HepG2 (cell line): ENCODE data around the gene QRICH2. TPM values are rescaled to one million over a fixed set of nuclear protein-coding genes. Genes with fewer than 3 reads are reported as not detected.

Source experiments
- AHR ChIP-seq: IDR thresholded peaks from 2 replicates; pipeline ENCODE4 v1.6.1; 2018; ENCODE audit warnings: missing genetic modification reagents, missing compliant biosample characterization
- ATF7-NPFF ChIP-seq: sonication (generic); formaldehyde crosslinking; IDR thresholded peaks from 2 replicates; pipeline ENCODE4 v1.8.1; 2023; ENCODE audit warnings: mild to moderate bottlenecking, low read depth, missing genetic modification reagents, moderate library complexity
- FOXA3 ChIP-seq: IDR thresholded peaks from 2 replicates; pipeline ENCODE4 v1.6.1; 2016; ENCODE audit warnings: missing genetic modification reagents, missing compliant biosample characterization
- GTF3A ChIP-seq: sonication (generic); formaldehyde crosslinking; conservative IDR thresholded peaks from 2 replicates; pipeline ENCODE4 v1.4.0; 2020; ENCODE audit warnings: mild to moderate bottlenecking, missing genetic modification reagents
- IRF2 ChIP-seq: IDR thresholded peaks from 2 replicates; pipeline ENCODE4 v1.6.1; 2018; ENCODE audit warnings: missing genetic modification reagents, missing compliant biosample characterization
- KAT2B ChIP-seq: fragments of 150-350 bp; IDR thresholded peaks from 2 replicates; pipeline ENCODE4 v1.6.1; 2014; ENCODE audit warnings: low read depth, low read length, borderline replicate concordance
- KDM2A ChIP-seq: sonication (generic); formaldehyde crosslinking; IDR thresholded peaks from 2 replicates; pipeline ENCODE4 v1.4.0; 2020; ENCODE audit warnings: low read depth, missing genetic modification reagents, borderline replicate concordance
- MXI1 ChIP-seq: IDR thresholded peaks from 3 replicates; pipeline ENCODE4 v1.6.1; 2012; ENCODE audit warnings: low read depth, low read length, inconsistent platforms, borderline replicate concordance
- PCBP2 ChIP-seq: fragments of 200-400 bp; formaldehyde crosslinking; optimal IDR thresholded peaks from 2 replicates; pipeline ENCODE3; 2018; ENCODE audit warnings: low read length, low read depth; ENCODE audit not compliant: poor library complexity, severe bottlenecking
- POLR2G ChIP-seq: fragments of 200-400 bp; formaldehyde crosslinking; IDR thresholded peaks from 2 replicates; pipeline ENCODE4 v1.6.1; 2018; ENCODE audit warnings: mild to moderate bottlenecking, low read depth, low read length, moderate library complexity
- RAD21 ChIP-seq: fragments of 450-650 bp; formaldehyde crosslinking; IDR thresholded peaks from 2 replicates; pipeline ENCODE4 v1.5.0; 2020; ENCODE audit warnings: mild to moderate bottlenecking
- ZNF510 ChIP-seq: sonication (generic); formaldehyde crosslinking; IDR thresholded peaks from 2 replicates; pipeline ENCODE4 v1.4.0; 2020; ENCODE audit warnings: low read depth, mild to moderate bottlenecking, missing genetic modification reagents
- ZNF543 ChIP-seq: sonication (generic); formaldehyde crosslinking; IDR thresholded peaks from 2 replicates; pipeline ENCODE4 v1.4.0; 2020; ENCODE audit warnings: mild to moderate bottlenecking, missing genetic modification reagents
- ZNF562 ChIP-seq: sonication (generic); formaldehyde crosslinking; IDR thresholded peaks from 2 replicates; pipeline ENCODE4 v1.8.0; 2022; ENCODE audit warnings: missing genetic modification reagents, borderline replicate concordance
- ZNF577 ChIP-seq: sonication (generic); formaldehyde crosslinking; IDR thresholded peaks from 2 replicates; pipeline ENCODE4 v1.4.0; 2020; ENCODE audit warnings: mild to moderate bottlenecking, low read depth, missing genetic modification reagents, borderline replicate concordance
- polyA plus RNA-seq, 8 experiments: library from polyadenylated mRNA; depleted of rRNA in 3 of 8; stranded (reverse) in 7 of 8; unstranded in 1 of 8; fragments of >200 nt; fragmentation: Illumina TruSeq in 4 of 8; extraction: Trizol in 4 of 8; gene quantifications; 2 replicates each; pipeline versions ENCODE4 v1.2.1 to v1.2.3, GENCODE V29; 2011 to 2016; ENCODE audit warnings: low read depth in 4 of 8, missing spikeins in 1 of 8, mixed read lengths in 1 of 8; ENCODE audit not compliant: insufficient read depth in 1 of 8
- total RNA-seq, 5 experiments: library from RNA; depleted of rRNA; stranded (reverse); fragments of >200 nt; fragmentation: Illumina TruSeq; extraction: Trizol; gene quantifications; 2 replicates each; pipeline ENCODE4 v1.2.3, GENCODE V29; 2016; ENCODE audit warnings: low read depth in 1 of 5
- TF ChIP-seq, protein P1 (sequence below): IDR thresholded peaks from 2 replicates; pipeline ENCODE4 v1.6.1; 2016; ENCODE audit warnings: mild to moderate bottlenecking
- TF ChIP-seq, protein P2 (sequence below): sonication (generic); formaldehyde crosslinking; IDR thresholded peaks from 2 replicates; pipeline ENCODE4 v1.5.1; 2020; ENCODE audit warnings: missing genetic modification reagents, mild to moderate bottlenecking, borderline replicate concordance
- TF ChIP-seq, protein P3 (sequence below): IDR thresholded peaks from 2 replicates; pipeline ENCODE4 v1.6.1; 2016
- TF ChIP-seq, protein P4 (sequence below), 2 experiments: sonication (generic) in 1 of 2; formaldehyde crosslinking in 1 of 2; IDR thresholded peaks; 2 replicates each; pipeline versions ENCODE4 v1.4.0 to v1.6.1; 2018 to 2020; ENCODE audit warnings: missing genetic modification reagents in 2 of 2, borderline replicate concordance in 1 of 2, low read depth in 1 of 2, mild to moderate bottlenecking in 1 of 2, missing biosample characterization in 1 of 2
- TF ChIP-seq, protein P5 (sequence below): sonication (generic); formaldehyde crosslinking; IDR thresholded peaks from 2 replicates; pipeline ENCODE4 v1.5.0; 2020; ENCODE audit warnings: mild to moderate bottlenecking, missing genetic modification reagents, moderate library complexity

The QRICH2 gene
- total and polyA plus RNA-seq, 2 of the 13 experiments (the other 11 are each of a cell fraction or from before 2014, with no cell fraction given): 3.7 to 5.7 TPM

DNA sequence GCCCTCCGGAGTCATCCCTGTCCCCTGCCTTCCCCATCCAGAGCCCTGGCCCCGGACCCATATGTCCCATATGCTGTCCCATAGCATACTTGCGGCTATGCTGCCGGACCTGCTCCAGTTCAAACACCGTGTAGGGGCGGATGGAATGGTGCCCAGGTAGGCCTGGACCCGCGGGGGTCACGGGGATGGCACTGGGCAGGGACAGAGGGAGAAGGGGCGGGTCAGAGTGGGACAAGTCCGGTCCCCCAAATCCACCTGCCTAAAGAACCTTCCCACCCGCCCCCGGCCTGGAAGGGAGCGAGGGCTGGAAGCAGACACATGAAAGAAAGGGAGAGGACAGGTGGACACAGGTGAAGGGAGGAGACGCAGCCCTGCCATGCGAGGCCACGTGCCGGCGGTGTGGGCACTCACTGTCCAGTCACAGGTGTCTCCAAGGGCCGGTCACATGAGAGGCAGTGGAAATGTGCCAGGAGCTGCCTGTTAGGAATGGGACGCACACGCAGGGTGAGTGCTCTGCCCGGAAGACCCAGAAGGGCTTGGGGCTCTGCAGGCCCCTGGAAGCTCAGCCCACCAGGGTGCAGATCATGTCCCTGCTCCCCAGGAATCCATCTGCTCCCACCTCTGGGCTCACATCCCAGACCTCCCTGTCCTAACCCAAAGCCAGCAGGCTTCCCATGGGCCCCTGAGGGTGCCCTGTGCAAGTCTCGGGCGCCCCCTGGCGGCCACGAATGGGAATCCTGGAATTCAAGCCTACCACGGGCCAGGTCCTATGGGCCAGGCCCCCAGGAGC, 28.9 kb downstream of the QRICH2 start (continued):
- TF ChIP-seq ZNF562 (no peak), POLR2G (no peak), IRF2 (0 out of 2 replicates have a peak, but pooled peaks have one; percentile 34), ZNF543 (CRISPR knock-in tag) (no peak), FOXA3 (CRISPR knock-in tag) (no peak), KDM2A (CRISPR knock-in tag) (peak; percentile 68; the same call in 1 of the 2 replicates), MXI1 (no peak), PCBP2 (no peak), GTF3A (CRISPR knock-in tag) (no peak), AHR (CRISPR knock-in tag) (no peak; the same call in 1 of the 2 replicates), ATF7-NPFF (CRISPR knock-in tag) (no peak), ZNF577 (CRISPR knock-in tag) (no peak), ZNF510 (CRISPR knock-in tag) (no peak), RAD21 (peak; percentile 98), KAT2B (no peak)
- TF ChIP-seq, protein P1, sequence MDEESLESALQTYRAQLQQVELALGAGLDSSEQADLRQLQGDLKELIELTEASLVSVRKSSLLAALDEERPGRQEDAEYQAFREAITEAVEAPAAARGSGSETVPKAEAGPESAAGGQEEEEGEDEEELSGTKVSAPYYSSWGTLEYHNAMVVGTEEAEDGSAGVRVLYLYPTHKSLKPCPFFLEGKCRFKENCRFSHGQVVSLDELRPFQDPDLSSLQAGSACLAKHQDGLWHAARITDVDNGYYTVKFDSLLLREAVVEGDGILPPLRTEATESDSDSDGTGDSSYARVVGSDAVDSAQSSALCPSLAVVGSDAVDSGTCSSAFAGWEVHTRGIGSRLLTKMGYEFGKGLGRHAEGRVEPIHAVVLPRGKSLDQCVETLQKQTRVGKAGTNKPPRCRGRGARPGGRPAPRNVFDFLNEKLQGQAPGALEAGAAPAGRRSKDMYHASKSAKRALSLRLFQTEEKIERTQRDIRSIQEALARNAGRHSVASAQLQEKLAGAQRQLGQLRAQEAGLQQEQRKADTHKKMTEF: no peak
- TF ChIP-seq, protein P2, sequence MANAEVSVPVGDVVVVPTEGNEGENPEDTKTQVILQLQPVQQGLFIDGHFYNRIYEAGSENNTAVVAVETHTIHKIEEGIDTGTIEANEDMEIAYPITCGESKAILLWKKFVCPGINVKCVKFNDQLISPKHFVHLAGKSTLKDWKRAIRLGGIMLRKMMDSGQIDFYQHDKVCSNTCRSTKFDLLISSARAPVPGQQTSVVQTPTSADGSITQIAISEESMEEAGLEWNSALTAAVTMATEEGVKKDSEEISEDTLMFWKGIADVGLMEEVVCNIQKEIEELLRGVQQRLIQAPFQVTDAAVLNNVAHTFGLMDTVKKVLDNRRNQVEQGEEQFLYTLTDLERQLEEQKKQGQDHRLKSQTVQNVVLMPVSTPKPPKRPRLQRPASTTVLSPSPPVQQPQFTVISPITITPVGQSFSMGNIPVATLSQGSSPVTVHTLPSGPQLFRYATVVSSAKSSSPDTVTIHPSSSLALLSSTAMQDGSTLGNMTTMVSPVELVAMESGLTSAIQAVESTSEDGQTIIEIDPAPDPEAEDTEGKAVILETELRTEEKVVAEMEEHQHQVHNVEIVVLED (CRISPR knock-in tag): 0 out of 2 replicates have a peak, but pooled peaks have one; percentile 41
- TF ChIP-seq, protein P3, sequence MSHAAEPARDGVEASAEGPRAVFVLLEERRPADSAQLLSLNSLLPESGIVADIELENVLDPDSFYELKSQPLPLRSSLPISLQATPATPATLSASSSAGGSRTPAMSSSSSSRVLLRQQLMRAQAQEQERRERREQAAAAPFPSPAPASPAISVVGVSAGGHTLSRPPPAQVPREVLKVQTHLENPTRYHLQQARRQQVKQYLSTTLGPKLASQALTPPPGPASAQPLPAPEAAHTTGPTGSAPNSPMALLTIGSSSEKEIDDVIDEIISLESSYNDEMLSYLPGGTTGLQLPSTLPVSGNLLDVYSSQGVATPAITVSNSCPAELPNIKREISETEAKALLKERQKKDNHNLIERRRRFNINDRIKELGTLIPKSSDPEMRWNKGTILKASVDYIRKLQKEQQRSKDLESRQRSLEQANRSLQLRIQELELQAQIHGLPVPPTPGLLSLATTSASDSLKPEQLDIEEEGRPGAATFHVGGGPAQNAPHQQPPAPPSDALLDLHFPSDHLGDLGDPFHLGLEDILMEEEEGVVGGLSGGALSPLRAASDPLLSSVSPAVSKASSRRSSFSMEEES: peak; percentile 23; the same call in 1 of the 2 replicates
- TF ChIP-seq, protein P4, sequence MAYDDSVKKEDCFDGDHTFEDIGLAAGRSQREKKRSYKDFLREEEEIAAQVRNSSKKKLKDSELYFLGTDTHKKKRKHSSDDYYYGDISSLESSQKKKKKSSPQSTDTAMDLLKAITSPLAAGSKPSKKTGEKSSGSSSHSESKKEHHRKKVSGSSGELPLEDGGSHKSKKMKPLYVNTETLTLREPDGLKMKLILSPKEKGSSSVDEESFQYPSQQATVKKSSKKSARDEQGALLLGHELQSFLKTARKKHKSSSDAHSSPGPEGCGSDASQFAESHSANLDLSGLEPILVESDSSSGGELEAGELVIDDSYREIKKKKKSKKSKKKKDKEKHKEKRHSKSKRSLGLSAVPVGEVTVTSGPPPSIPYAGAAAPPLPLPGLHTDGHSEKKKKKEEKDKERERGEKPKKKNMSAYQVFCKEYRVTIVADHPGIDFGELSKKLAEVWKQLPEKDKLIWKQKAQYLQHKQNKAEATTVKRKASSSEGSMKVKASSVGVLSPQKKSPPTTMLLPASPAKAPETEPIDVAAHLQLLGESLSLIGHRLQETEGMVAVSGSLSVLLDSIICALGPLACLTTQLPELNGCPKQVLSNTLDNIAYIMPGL (CRISPR knock-in tag; IDR thresholded peaks at IDR 0.05; ENCODE audit: borderline replicate concordance in 1 of 2, low read depth in 1 of 2): 0 out of 4 replicates have a peak, but pooled peaks of 1 of the 2 experiments have one; percentile 51
- TF ChIP-seq, protein P5, sequence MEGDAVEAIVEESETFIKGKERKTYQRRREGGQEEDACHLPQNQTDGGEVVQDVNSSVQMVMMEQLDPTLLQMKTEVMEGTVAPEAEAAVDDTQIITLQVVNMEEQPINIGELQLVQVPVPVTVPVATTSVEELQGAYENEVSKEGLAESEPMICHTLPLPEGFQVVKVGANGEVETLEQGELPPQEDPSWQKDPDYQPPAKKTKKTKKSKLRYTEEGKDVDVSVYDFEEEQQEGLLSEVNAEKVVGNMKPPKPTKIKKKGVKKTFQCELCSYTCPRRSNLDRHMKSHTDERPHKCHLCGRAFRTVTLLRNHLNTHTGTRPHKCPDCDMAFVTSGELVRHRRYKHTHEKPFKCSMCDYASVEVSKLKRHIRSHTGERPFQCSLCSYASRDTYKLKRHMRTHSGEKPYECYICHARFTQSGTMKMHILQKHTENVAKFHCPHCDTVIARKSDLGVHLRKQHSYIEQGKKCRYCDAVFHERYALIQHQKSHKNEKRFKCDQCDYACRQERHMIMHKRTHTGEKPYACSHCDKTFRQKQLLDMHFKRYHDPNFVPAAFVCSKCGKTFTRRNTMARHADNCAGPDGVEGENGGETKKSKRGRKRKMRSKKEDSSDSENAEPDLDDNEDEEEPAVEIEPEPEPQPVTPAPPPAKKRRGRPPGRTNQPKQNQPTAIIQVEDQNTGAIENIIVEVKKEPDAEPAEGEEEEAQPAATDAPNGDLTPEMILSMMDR (CRISPR knock-in tag): peak; percentile 98
